ENCODE measurements around the gene RNF5. TPM values are rescaled to one million over a fixed set of nuclear protein-coding genes. Genes with fewer than 3 reads are reported as not detected.
"Not testable (repeated sequence)": the region's sequence is repeated elsewhere in the genome, so short reads cannot be mapped to it uniquely, and the experiment has no call there.

The RNF5 gene
- polyA plus RNA-seq, 1 donor from 2014 or later: 369 TPM

DNA sequence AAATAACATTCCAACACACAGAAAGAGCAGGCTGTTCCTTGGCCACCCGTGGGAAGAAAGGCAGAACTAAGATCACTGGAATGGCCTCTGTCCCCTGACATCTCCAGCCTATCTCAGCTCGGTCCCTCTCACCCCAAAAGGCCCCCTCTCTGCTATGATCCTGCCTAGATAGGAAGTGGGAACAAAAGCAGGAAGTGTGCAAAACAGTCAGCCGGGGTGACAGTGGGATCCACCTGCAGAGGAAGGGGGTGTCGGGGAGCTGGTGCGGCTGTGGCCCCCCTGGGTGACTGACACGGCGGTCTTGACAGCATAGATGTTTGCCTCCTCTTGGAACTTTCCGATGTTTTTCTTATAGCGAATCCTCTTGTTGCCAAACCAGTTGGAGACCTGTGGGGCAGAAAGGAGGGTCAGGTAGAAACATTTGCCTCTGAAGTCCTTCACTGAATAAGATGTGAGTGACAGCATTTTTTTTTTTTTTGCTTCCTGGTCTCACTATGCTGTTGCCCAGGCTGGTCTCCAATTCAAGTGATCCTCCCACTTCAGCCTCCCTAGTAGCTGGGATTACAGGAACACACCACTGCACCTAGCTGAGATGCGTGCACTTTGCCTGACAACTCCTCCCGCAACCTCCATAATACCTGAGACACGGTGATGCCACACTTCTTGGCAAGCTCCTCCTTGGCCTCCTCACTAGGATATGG is 9.0 kb downstream of the RNF5 start:
- no peaks in the 10 kb centered on the region for H3K27me3 ChIP-seq (ENCODE audit: insufficient read depth, low read depth, low read length)
- no peaks in the 10 kb centered on the region for H3F3A ChIP-seq (ENCODE audit: insufficient read depth, low read length, poor library complexity, severe bottlenecking)
- TF ChIP-seq TAF1 (IDR thresholded peaks at IDR 0.05; ENCODE audit: low read depth) (no peak), EZH2 (IDR thresholded peaks at IDR 0.05; ENCODE audit: borderline replicate concordance, insufficient read depth, low read length, poor library complexity, severe bottlenecking) (no peak), EP300 (conservative IDR thresholded peaks at IDR 0.05; ENCODE audit: poor library complexity, severe bottlenecking) (no peak), MXI1 (conservative IDR thresholded peaks at IDR 0.05; ENCODE audit: poor library complexity, severe bottlenecking) (no peak), SMC3 (conservative IDR thresholded peaks at IDR 0.05; ENCODE audit: poor library complexity) (no peak), RAD21 (conservative IDR thresholded peaks at IDR 0.05) (no peak), POLR2AphosphoS5 (IDR thresholded peaks at IDR 0.05) (no peak)
- TF ChIP-seq, protein P1, sequence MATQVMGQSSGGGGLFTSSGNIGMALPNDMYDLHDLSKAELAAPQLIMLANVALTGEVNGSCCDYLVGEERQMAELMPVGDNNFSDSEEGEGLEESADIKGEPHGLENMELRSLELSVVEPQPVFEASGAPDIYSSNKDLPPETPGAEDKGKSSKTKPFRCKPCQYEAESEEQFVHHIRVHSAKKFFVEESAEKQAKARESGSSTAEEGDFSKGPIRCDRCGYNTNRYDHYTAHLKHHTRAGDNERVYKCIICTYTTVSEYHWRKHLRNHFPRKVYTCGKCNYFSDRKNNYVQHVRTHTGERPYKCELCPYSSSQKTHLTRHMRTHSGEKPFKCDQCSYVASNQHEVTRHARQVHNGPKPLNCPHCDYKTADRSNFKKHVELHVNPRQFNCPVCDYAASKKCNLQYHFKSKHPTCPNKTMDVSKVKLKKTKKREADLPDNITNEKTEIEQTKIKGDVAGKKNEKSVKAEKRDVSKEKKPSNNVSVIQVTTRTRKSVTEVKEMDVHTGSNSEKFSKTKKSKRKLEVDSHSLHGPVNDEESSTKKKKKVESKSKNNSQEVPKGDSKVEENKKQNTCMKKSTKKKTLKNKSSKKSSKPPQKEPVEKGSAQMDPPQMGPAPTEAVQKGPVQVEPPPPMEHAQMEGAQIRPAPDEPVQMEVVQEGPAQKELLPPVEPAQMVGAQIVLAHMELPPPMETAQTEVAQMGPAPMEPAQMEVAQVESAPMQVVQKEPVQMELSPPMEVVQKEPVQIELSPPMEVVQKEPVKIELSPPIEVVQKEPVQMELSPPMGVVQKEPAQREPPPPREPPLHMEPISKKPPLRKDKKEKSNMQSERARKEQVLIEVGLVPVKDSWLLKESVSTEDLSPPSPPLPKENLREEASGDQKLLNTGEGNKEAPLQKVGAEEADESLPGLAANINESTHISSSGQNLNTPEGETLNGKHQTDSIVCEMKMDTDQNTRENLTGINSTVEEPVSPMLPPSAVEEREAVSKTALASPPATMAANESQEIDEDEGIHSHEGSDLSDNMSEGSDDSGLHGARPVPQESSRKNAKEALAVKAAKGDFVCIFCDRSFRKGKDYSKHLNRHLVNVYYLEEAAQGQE (IDR thresholded peaks at IDR 0.05; ENCODE audit: borderline replicate concordance): no peak
- TF ChIP-seq, protein P2, sequence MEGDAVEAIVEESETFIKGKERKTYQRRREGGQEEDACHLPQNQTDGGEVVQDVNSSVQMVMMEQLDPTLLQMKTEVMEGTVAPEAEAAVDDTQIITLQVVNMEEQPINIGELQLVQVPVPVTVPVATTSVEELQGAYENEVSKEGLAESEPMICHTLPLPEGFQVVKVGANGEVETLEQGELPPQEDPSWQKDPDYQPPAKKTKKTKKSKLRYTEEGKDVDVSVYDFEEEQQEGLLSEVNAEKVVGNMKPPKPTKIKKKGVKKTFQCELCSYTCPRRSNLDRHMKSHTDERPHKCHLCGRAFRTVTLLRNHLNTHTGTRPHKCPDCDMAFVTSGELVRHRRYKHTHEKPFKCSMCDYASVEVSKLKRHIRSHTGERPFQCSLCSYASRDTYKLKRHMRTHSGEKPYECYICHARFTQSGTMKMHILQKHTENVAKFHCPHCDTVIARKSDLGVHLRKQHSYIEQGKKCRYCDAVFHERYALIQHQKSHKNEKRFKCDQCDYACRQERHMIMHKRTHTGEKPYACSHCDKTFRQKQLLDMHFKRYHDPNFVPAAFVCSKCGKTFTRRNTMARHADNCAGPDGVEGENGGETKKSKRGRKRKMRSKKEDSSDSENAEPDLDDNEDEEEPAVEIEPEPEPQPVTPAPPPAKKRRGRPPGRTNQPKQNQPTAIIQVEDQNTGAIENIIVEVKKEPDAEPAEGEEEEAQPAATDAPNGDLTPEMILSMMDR (IDR thresholded peaks at IDR 0.05; ENCODE audit: poor library complexity, severe bottlenecking): no peak
- no peak overlapping the region for H3K4me2 ChIP-seq (ENCODE audit: low read length)
- H3K79me2 ChIP-seq (replicated peaks; ENCODE audit: insufficient read depth, low read length): peaks cover 17% of the 10 kb centered on the region
- H3K9ac ChIP-seq (ENCODE audit: low read length): no peak overlapping the region
- no peaks in the 10 kb centered on the region for H3K9me2 ChIP-seq (ENCODE audit: insufficient read depth, low read length)
- no peaks in the 10 kb centered on the region for H3K9me3 ChIP-seq (ENCODE audit: low read length)
- no peak overlapping the region for H3K27ac ChIP-seq (ENCODE audit: low read length)
- no peak overlapping the region for H3K4me3 ChIP-seq (ENCODE audit: low read length)
- H3K36me3 ChIP-seq (ENCODE audit: insufficient read depth, low read length): no peaks in the 10 kb centered on the region
- no peaks in the 10 kb centered on the region for H4K20me1 ChIP-seq (ENCODE audit: insufficient read depth)
- no peak overlapping the region for H2AFZ ChIP-seq (ENCODE audit: low read depth, low read length)

DNA sequence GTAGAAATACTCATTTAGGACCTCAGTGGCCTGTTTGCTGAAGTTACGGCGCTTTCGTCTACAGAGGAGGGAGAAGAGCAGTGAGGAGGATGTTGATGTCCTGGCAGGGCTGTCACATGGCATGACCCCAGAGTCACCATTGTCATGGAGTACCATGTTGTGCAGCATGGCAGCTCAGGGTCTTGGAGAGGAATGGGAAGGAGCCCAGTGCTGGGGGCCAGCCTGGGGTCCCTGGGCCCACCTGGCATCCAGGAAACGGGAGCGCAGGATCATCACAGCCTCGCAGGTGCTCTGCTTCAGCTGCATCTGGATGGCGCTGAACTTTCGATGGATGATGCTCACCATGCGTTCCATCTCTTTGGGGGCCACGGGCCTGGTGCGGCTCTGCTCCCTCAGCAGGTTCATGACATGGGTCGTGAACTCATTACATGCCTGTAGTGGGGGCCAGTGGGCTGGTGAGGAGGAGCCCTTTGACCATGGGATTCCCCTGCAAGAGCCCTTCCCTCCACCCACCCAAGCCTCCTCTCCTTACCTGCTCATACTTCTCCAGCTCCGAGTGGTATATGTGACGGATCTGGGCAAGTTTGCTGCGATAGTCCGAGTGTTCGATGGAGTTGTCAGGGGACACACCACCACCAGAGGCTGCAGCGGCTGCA is 9.6 kb downstream of the RNF5 start:
- not testable (repeated sequence) for H3K36me3 ChIP-seq (ENCODE audit: insufficient read depth, low read length); H2AFZ ChIP-seq (ENCODE audit: low read depth, low read length); H3K4me2 ChIP-seq (ENCODE audit: low read length); H3K27me3 ChIP-seq (ENCODE audit: insufficient read depth, low read depth, low read length); H4K20me1 ChIP-seq (ENCODE audit: insufficient read depth); H3F3A ChIP-seq (ENCODE audit: insufficient read depth, low read length, poor library complexity, severe bottlenecking); H3K27ac ChIP-seq (ENCODE audit: low read length); H3K9ac ChIP-seq (ENCODE audit: low read length); H3K9me2 ChIP-seq (ENCODE audit: insufficient read depth, low read length); H3K9me3 ChIP-seq (ENCODE audit: low read length)
- Histone ChIP-seq H3K79me2 (replicated peaks; ENCODE audit: insufficient read depth, low read length) (peaks cover 17% of the 10 kb centered on the region), H3K4me3 (ENCODE audit: low read length) (peak overlapping the region; percentile 75)
